ENCODE measurements around the gene CTNNBL1. TPM values are rescaled to one million over a fixed set of nuclear protein-coding genes. Genes with fewer than 3 reads are reported as not detected.

CTNNBL1 gene
- total and polyA plus RNA-seq, 2 experiments from 2014 or later, result 25.3 to 53.7 TPM

DNA sequence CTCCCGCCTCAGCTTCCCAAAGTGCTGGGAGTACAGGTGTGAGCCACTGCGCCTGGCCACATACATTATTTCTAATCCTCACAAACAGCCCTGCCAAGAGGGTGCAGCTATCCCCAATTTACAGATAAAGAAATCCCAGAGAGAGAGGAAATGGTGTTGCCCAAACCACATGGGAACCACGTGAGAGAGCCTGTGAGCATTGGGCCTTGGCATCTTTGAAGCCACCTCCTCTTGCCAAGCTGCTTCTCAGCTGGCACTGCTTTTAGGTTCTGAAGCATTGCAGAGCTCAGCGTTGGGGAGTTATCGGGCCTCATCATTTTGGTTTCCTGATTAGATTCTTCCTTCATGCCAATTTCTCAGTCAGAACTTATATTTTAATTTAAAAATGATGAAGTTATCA is 80.3 kb downstream of the CTNNBL1 start:
- Histone ChIP-seq H3K9ac (no peak overlapping the region), H3K36me3 (ENCODE audit: low read depth) (peaks cover 6% of the 10 kb centered on the region), H4K20me1 (ENCODE audit: insufficient read depth) (no peaks in the 10 kb centered on the region; the same call in 1 of the 2 replicates), H2AFZ (no peak overlapping the region), H3K4me1 (ENCODE audit: insufficient read depth) (no peaks in the 10 kb centered on the region), H3K79me2 (ENCODE audit: insufficient read depth) (no peaks in the 10 kb centered on the region), H3K27me3 (replicated peaks; ENCODE audit: insufficient read depth) (no peaks in the 10 kb centered on the region), H3K4me3 (no peak overlapping the region), H3F3A (ENCODE audit: insufficient read depth) (no peaks in the 10 kb centered on the region), H3K9me3 (ENCODE audit: low read depth) (no peaks in the 10 kb centered on the region), H3K27ac (no peak overlapping the region), H3K9me2 (ENCODE audit: insufficient read depth) (no peaks in the 10 kb centered on the region), H3K4me2 (ENCODE audit: unreplicated experiment) (no peak overlapping the region)
- in situ Hi-C loops (cut with MboI), result no loop called here
- TF ChIP-seq EZH2phosphoT487 (IDR thresholded peaks at IDR 0.05; ENCODE audit: insufficient read depth, low read depth) (no peak), EZH2 (IDR thresholded peaks at IDR 0.05; ENCODE audit: insufficient read depth, poor library complexity, severe bottlenecking) (no peak)
- no peak for DNase-seq
- 52 to 57% methylated on average over 5 of the region's 5 CpGs for WGBS, 2 experiments (ENCODE audit: low coverage in 1 of 2, low lambda C conversion rate in 2 of 2, missing lambda C conversion rate in 2 of 2)

- H3K9ac ChIP-seq, result no peak overlapping the region
- H3K4me2 ChIP-seq (ENCODE audit: unreplicated experiment), result no peak overlapping the region
- no peaks in the 10 kb centered on the region for H3K79me2 ChIP-seq (ENCODE audit: insufficient read depth)
- no peaks in the 10 kb centered on the region; the same call in 1 of the 2 replicates for H4K20me1 ChIP-seq (ENCODE audit: insufficient read depth)
- no peak overlapping the region for H3K27ac ChIP-seq
- peaks cover 12% of the 10 kb centered on the region for H3K36me3 ChIP-seq (ENCODE audit: low read depth)
- WGBS, 2 experiments (ENCODE audit: low coverage in 1 of 2, low lambda C conversion rate in 2 of 2, missing lambda C conversion rate in 2 of 2), result 83 to 85% methylated on average over 5 of the region's 5 CpGs
- in situ Hi-C loops (cut with MboI), result no loop called here
- H3K4me3 ChIP-seq, result no peak overlapping the region
- H3F3A ChIP-seq (ENCODE audit: insufficient read depth), result no peaks in the 10 kb centered on the region
- H3K9me2 ChIP-seq (ENCODE audit: insufficient read depth), result no peaks in the 10 kb centered on the region
- DNase-seq, result no peak
- H3K27me3 ChIP-seq (replicated peaks; ENCODE audit: insufficient read depth), result no peaks in the 10 kb centered on the region
- H3K9me3 ChIP-seq (ENCODE audit: low read depth), result no peaks in the 10 kb centered on the region
- H3K4me1 ChIP-seq (ENCODE audit: insufficient read depth), result no peaks in the 10 kb centered on the region
- H2AFZ ChIP-seq, result no peak overlapping the region
- TF ChIP-seq EZH2phosphoT487 (IDR thresholded peaks at IDR 0.05; ENCODE audit: insufficient read depth, low read depth) (no peak), EZH2 (IDR thresholded peaks at IDR 0.05; ENCODE audit: insufficient read depth, poor library complexity, severe bottlenecking) (no peak)
These were observed 81.4 kb downstream of the CTNNBL1 start for GRCh38 chr20:37775200-37775599.

DNA sequence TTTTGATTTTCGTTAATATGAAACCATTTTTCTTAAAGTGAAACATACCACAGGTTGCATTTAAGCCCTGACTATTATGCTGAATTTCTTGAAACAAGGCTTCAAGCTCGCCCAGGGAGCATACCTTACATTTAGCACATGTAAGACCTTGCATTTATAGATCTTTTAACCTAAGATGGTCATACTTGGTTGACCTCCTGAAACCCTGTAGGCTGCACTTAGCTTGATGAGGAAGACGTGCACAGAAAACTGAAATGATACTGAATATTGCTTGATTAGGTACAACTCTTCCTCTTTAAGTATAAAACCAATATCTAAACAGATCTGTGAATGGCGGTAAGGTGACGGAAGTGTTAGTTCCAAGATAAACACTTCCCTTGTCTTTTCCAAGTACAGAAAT is 82.2 kb downstream of the CTNNBL1 start:
- in situ Hi-C loops (cut with MboI), result no loop called here
- H3K4me1 ChIP-seq (ENCODE audit: insufficient read depth), result no peaks in the 10 kb centered on the region
- DNase-seq, result no peak
- no peaks in the 10 kb centered on the region for H3K79me2 ChIP-seq (ENCODE audit: insufficient read depth)
- no peaks in the 10 kb centered on the region; the same call in 1 of the 2 replicates for H4K20me1 ChIP-seq (ENCODE audit: insufficient read depth)
- no peak overlapping the region for H3K4me3 ChIP-seq
- 89 to 91% methylated on average over 5 of the region's 5 CpGs for WGBS, 2 experiments (ENCODE audit: low coverage in 1 of 2, low lambda C conversion rate in 2 of 2, missing lambda C conversion rate in 2 of 2)
- H2AFZ ChIP-seq, result no peak overlapping the region
- no peaks in the 10 kb centered on the region for H3K9me2 ChIP-seq (ENCODE audit: insufficient read depth)
- no peaks in the 10 kb centered on the region for H3K9me3 ChIP-seq (ENCODE audit: low read depth)
- no peak overlapping the region for H3K27ac ChIP-seq
- H3K36me3 ChIP-seq (ENCODE audit: low read depth), result peaks cover 12% of the 10 kb centered on the region
- TF ChIP-seq EZH2 (IDR thresholded peaks at IDR 0.05; ENCODE audit: insufficient read depth, poor library complexity, severe bottlenecking) (no peak), EZH2phosphoT487 (IDR thresholded peaks at IDR 0.05; ENCODE audit: insufficient read depth, low read depth) (no peak)
- H3K9ac ChIP-seq, result no peak overlapping the region
- no peak overlapping the region for H3K4me2 ChIP-seq (ENCODE audit: unreplicated experiment)
- H3F3A ChIP-seq (ENCODE audit: insufficient read depth), result no peaks in the 10 kb centered on the region
- no peaks in the 10 kb centered on the region for H3K27me3 ChIP-seq (replicated peaks; ENCODE audit: insufficient read depth)

DNA sequence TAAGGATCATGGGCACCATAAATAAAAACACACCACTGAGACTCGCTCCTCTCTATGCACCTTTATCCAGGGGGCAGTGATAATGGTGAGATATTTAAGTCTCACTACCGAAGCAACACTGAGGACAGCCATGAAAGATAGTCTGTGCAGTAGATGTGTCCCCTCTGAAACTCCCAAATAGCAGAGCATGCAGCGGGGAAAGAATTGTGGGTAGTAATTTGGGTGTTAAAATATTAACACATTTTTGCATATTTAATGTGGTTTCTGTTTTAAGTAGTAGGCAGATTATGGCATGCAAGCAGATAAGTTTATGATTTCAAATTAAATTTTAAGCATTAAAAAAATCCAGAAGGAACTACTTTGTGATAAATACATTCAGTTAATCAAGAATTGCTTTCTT is 82.7 kb downstream of the CTNNBL1 start:
- Histone ChIP-seq H3K27me3 (replicated peaks; ENCODE audit: insufficient read depth) (no peaks in the 10 kb centered on the region), H3K9ac (no peak overlapping the region), H3K4me3 (no peak overlapping the region), H4K20me1 (ENCODE audit: insufficient read depth) (no peaks in the 10 kb centered on the region; the same call in 1 of the 2 replicates), H3K9me2 (ENCODE audit: insufficient read depth) (no peaks in the 10 kb centered on the region), H2AFZ (no peak overlapping the region), H3K4me2 (ENCODE audit: unreplicated experiment) (no peak overlapping the region), H3F3A (ENCODE audit: insufficient read depth) (no peaks in the 10 kb centered on the region), H3K79me2 (ENCODE audit: insufficient read depth) (no peaks in the 10 kb centered on the region), H3K9me3 (ENCODE audit: low read depth) (no peaks in the 10 kb centered on the region), H3K27ac (no peak overlapping the region), H3K36me3 (ENCODE audit: low read depth) (peaks cover 12% of the 10 kb centered on the region), H3K4me1 (ENCODE audit: insufficient read depth) (0 out of 2 replicates have a peak, but pooled peaks cover 4% of the 10 kb centered on the region)
- in situ Hi-C loops (cut with MboI), result no loop called here
- WGBS, 2 experiments (ENCODE audit: low coverage in 1 of 2, low lambda C conversion rate in 2 of 2, missing lambda C conversion rate in 2 of 2), result 97% methylated on average over 3 of the region's 3 CpGs
- no peak for DNase-seq
- no peak for TF ChIP-seq EZH2phosphoT487 (IDR thresholded peaks at IDR 0.05; ENCODE audit: insufficient read depth, low read depth)
- no peak for TF ChIP-seq EZH2 (IDR thresholded peaks at IDR 0.05; ENCODE audit: insufficient read depth, poor library complexity, severe bottlenecking)

All from GM23248 (cell line).